Measurements from ENCODE around the gene C9orf72. TPM values are rescaled to one million over a fixed set of nuclear protein-coding genes. Genes with fewer than 3 reads are reported as not detected.

Gene C9orf72
- total RNA-seq, 1 experiment from 2014 or later = 6.0 TPM

Other genes starting within 250 kb of the C9orf72 start
- gene IFNK, start 49.2 kb downstream of the C9orf72 start, total RNA-seq (2014; rRNA removed; shearing (Covaris generic)) = not detected in 2 replicates
- not detected in 2 replicates for gene MOB3B, start 43.7 kb downstream of the C9orf72 start, total RNA-seq (2014; rRNA removed; shearing (Covaris generic))

Measured in G401 (cell line).